MCF 10A (cell line): Measurements from ENCODE around the gene SHKBP1. TPM values are rescaled to one million over a fixed set of nuclear protein-coding genes. Genes with fewer than 3 reads are reported as not detected.
"Not testable (repeated sequence)": the region's sequence is repeated elsewhere in the genome, so short reads cannot be mapped to it uniquely, and the experiment has no call there.

Experiments used
- BruUV-seq: library from RNA; stranded (reverse); fragments of 400-500 nt; replicated peaks from 2 replicates; lab custom pipeline; 2021; lab: Mats Ljungman, UMichigan
- CTCF ChIA-PET: fragments of 300-600 bp; sonication (Branson Sonifier 250); formaldehyde crosslinking; extraction: SDS; loops from one replicate; lab custom pipeline; 2021; ENCODE audit warnings: antibody characterized with exemption, inconsistent platforms; lab: Yijun Ruan, JAX
- POLR2A ChIA-PET: fragments of 300-600, 350-650 bp; sonication (Branson Sonifier 250); formaldehyde crosslinking; extraction: SDS; loops from one replicate; lab custom pipeline; 2020; ENCODE audit warnings: antibody characterized with exemption, inconsistent platforms; lab: Yijun Ruan, JAX
- DNase-seq: peaks from one replicate; pipeline ENCODE4 v3.0.0-alpha.2; 2018; ENCODE audit not compliant: unreplicated experiment
- H3K27ac Mint-ChIP-seq: one replicate; pipeline ENCODE4 v1.8.0; 2022; ENCODE audit warnings: mild to moderate bottlenecking, low read depth, mixed read lengths; ENCODE audit not compliant: unreplicated experiment
- H3K27me3 Mint-ChIP-seq: one replicate; pipeline ENCODE4 v1.8.0; 2022; ENCODE audit warnings: mixed read lengths; ENCODE audit not compliant: insufficient read depth, unreplicated experiment
- H3K36me3 Mint-ChIP-seq: one replicate; pipeline ENCODE4 v1.8.0; 2022; ENCODE audit warnings: mild to moderate bottlenecking, moderate library complexity, mixed read lengths; ENCODE audit not compliant: insufficient read depth, unreplicated experiment
- H3K4me1 Mint-ChIP-seq: one replicate; pipeline ENCODE4 v1.8.0; 2022; ENCODE audit warnings: mixed read lengths; ENCODE audit not compliant: insufficient read depth, unreplicated experiment
- H3K4me3 Mint-ChIP-seq: one replicate; pipeline ENCODE4 v1.8.0; 2022; ENCODE audit warnings: mild to moderate bottlenecking, moderate library complexity, mixed read lengths; ENCODE audit not compliant: unreplicated experiment
- H3K9me3 Mint-ChIP-seq: one replicate; pipeline ENCODE4 v1.8.0; 2022; ENCODE audit warnings: mixed read lengths; ENCODE audit not compliant: unreplicated experiment
- intact Hi-C: fragments of 100-400 bp; cut with micrococcal nuclease; formaldehyde crosslinking; loops from 2 replicates; pipeline ENCODE4 v1.14.1; 2022
- total RNA-seq: library from RNA; stranded (reverse); gene quantifications from 2 replicates; pipeline ENCODE4 v1.2.3, GENCODE V29; 2022
- TF ChIP-seq, protein P1 (sequence below): fragments of 200-600 bp; IDR thresholded peaks from one replicate; pipeline ENCODE4 v1.8.0; 2022; ENCODE audit warnings: antibody characterized with exemption, mild to moderate bottlenecking; ENCODE audit not compliant: unreplicated experiment

SHKBP1 gene
- total RNA-seq, 1 experiment from 2014 or later: 41.5 TPM

DNA sequence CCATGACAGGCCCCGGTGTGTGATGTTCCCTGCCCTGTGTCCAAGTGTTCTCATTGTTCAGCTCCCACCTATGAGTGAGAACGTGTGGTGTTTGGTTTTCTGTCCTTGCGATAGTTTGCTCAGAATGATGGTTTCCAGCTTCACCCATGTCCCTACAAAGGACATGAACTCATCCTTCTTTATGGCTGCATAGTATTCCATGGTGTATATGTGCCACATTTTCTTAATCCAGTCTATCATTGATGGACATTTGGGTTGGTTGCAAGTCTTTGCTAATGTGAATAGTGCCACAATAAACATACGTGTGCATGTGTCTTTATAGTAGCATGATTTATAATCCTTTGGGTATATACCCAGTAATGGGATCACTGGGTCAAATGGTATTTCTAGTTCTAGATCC lies 29.5 kb upstream of the SHKBP1 start:
- H3K4me1 Mint-ChIP-seq, CTCF ChIA-PET, POLR2A ChIA-PET, H3K27ac Mint-ChIP-seq, H3K4me3 Mint-ChIP-seq, intact Hi-C loops, DNase-seq, BruUV-seq, H3K36me3 Mint-ChIP-seq, H3K9me3 Mint-ChIP-seq: not testable (repeated sequence)
- H3K27me3 Mint-ChIP-seq: peaks cover 11% of the 10 kb centered on the region

DNA sequence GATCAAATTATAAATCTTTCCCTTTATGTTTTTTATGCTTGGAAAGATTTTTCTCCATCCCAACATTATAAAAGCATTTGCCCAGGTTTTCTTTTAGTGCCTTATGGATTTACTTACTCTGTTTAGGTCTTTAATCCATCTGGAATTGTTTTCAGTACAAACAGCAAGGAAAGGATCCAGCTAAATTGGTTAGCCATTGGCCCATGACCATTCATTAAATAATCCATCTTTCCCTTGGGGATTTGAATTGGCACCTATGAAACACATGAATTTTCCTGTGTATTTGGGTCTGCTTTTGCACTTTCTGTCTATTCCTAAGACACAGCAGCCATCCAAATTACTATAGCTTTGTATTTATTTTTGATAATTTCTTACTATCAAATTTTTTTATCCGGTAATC lies 28.8 kb upstream of the SHKBP1 start:
- Mint-ChIP-seq H3K36me3 (no peaks in the 10 kb centered on the region), H3K9me3 (no peaks in the 10 kb centered on the region), H3K27me3 (peaks cover 11% of the 10 kb centered on the region), H3K4me3 (no peak overlapping the region), H3K27ac (no peak overlapping the region), H3K4me1 (peaks cover 6% of the 10 kb centered on the region)
- intact Hi-C loops: no loop called here
- ChIA-PET CTCF (interaction anchor here (0.7 to 2.2 kb wide), 8 partner anchors 15 to 83 kb away, joined by 3 to 10 read pairs (median 4); no protein-coding TSS in a partner anchor), POLR2A (no interaction called here)
- TF ChIP-seq, protein P1, sequence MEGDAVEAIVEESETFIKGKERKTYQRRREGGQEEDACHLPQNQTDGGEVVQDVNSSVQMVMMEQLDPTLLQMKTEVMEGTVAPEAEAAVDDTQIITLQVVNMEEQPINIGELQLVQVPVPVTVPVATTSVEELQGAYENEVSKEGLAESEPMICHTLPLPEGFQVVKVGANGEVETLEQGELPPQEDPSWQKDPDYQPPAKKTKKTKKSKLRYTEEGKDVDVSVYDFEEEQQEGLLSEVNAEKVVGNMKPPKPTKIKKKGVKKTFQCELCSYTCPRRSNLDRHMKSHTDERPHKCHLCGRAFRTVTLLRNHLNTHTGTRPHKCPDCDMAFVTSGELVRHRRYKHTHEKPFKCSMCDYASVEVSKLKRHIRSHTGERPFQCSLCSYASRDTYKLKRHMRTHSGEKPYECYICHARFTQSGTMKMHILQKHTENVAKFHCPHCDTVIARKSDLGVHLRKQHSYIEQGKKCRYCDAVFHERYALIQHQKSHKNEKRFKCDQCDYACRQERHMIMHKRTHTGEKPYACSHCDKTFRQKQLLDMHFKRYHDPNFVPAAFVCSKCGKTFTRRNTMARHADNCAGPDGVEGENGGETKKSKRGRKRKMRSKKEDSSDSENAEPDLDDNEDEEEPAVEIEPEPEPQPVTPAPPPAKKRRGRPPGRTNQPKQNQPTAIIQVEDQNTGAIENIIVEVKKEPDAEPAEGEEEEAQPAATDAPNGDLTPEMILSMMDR: no peak
- DNase-seq: no peak
- BruUV-seq: no TSS peak

GRCh38 chr19:40549007-40549708 lies 27.5 kb upstream of the SHKBP1 start:
- no TSS peak for BruUV-seq
- no peaks in the 10 kb centered on the region for H3K36me3 Mint-ChIP-seq
- H3K4me3 Mint-ChIP-seq: peak overlapping the region; percentile 26
- TF ChIP-seq, protein P1: peak; percentile 42
- intact Hi-C loops: loop anchor here (1.0 kb wide), 1 partner anchor 49 kb away; no protein-coding TSS in a partner anchor
- peaks cover 25% of the 10 kb centered on the region for H3K27me3 Mint-ChIP-seq
- H3K27ac Mint-ChIP-seq: no peak overlapping the region
- H3K9me3 Mint-ChIP-seq: no peaks in the 10 kb centered on the region
- POLR2A ChIA-PET: interaction anchor here (0.6 kb wide), 2 partner anchors 9 to 713 kb away, joined by 3 to 4 read pairs; no protein-coding TSS in a partner anchor
- CTCF ChIA-PET: interaction anchor here (0.5 to 2.2 kb wide), 12 partner anchors 11 to 398 kb away, joined by 3 to 10 read pairs (median 4); partner anchors contain the start of gene BLVRB
- H3K4me1 Mint-ChIP-seq: peaks cover 6% of the 10 kb centered on the region
- DNase-seq: peak; percentile 67

DNA sequence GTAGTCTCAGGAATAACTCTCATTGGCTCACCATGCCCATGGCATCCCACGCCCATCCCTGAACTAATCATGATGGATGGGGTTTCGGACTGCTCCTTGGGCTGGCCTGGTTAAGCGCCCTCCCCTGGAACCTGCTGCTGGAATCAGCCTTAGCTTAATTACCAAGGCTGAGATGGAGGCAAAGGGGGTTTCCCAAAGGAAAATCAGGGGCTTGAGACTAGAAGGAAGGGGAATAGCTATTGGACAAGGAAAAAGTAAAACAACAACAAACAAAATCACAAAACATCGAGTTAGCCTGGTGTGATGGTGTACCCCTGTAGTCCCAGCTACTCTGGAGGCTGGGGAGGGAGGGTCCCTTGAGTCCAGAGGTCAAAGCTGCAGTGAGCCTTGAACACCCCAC lies 25.7 kb upstream of the SHKBP1 start:
- no TSS peak for BruUV-seq
- intact Hi-C loops: no loop called here
- H3K36me3 Mint-ChIP-seq: no peaks in the 10 kb centered on the region
- peaks cover 43% of the 10 kb centered on the region for H3K27me3 Mint-ChIP-seq
- POLR2A ChIA-PET: no interaction called here
- DNase-seq: no peak
- TF ChIP-seq, protein P1: no peak
- H3K4me1 Mint-ChIP-seq: peaks cover 6% of the 10 kb centered on the region
- H3K27ac Mint-ChIP-seq: no peak overlapping the region
- no peaks in the 10 kb centered on the region for H3K9me3 Mint-ChIP-seq
- H3K4me3 Mint-ChIP-seq: no peak overlapping the region
- CTCF ChIA-PET: interaction anchor here (0.6 to 1.6 kb wide), 10 partner anchors 9 to 407 kb away, joined by 3 to 5 read pairs (median 4); no protein-coding TSS in a partner anchor
